WTC11 (cell line): ENCODE data around the gene GABRP. TPM values are rescaled to one million over a fixed set of nuclear protein-coding genes. Genes with fewer than 3 reads are reported as not detected.

Experiments used
- ATAC-seq: fragments of 200-7000 bp; cut with Tn5 transposase; 2 replicates; pipeline ENCODE4 v1.10.0; 2021; ENCODE audit warnings: mild to moderate bottlenecking, moderate library complexity
- CTCF ChIA-PET: fragments of 300-600 bp; sonication (Branson Sonifier 250); formaldehyde crosslinking; loops from one replicate; lab custom pipeline; 2021; ENCODE audit warnings: antibody characterized with exemption; lab: Charles Lee
- POLR2A ChIA-PET: fragments of 350-600 bp; sonication (Branson Sonifier 250); formaldehyde crosslinking; loops from one replicate; lab custom pipeline; 2021; ENCODE audit warnings: antibody characterized with exemption; lab: Charles Lee
- DNase-seq: peaks from one replicate; pipeline ENCODE4 v3.0.0; 2021; ENCODE audit warnings: low spot score
- H3K27ac Mint-ChIP-seq: 2 replicates; pipeline ENCODE4 v1.8.0; 2021; ENCODE audit warnings: mixed read lengths
- H3K27me3 Mint-ChIP-seq: 2 replicates; pipeline ENCODE4 v1.8.0; 2021; ENCODE audit warnings: low read depth, mild to moderate bottlenecking, moderate library complexity, mixed read lengths
- H3K36me3 Mint-ChIP-seq: 2 replicates; pipeline ENCODE4 v1.8.0; 2021; ENCODE audit warnings: mixed read lengths
- H3K4me1 Mint-ChIP-seq: 2 replicates; pipeline ENCODE4 v1.8.0; 2022; ENCODE audit warnings: mixed read lengths
- H3K4me3 Mint-ChIP-seq: 2 replicates; pipeline ENCODE4 v1.8.0; 2021; ENCODE audit warnings: mild to moderate bottlenecking, moderate library complexity, mixed read lengths
- H3K9me3 Mint-ChIP-seq: 2 replicates; pipeline ENCODE4 v1.8.0; 2021; ENCODE audit warnings: mixed read lengths
- EMX1 ChIP-seq: fragments of 250-450 bp; sonication (Bioruptor Pico); IDR thresholded peaks from 2 replicates; pipeline ENCODE4 v1.8.0; 2021; ENCODE audit warnings: mild to moderate bottlenecking
- ETV6 ChIP-seq: sonication (generic); formaldehyde crosslinking; IDR thresholded peaks from 2 replicates; pipeline ENCODE4 v1.8.1; 2022; ENCODE audit warnings: mild to moderate bottlenecking, missing genetic modification reagents
- FOXP1 ChIP-seq: sonication (generic); formaldehyde crosslinking; IDR thresholded peaks from 2 replicates; pipeline ENCODE4 v1.8.0; 2022; ENCODE audit warnings: missing genetic modification reagents, mild to moderate bottlenecking, moderate library complexity, borderline replicate concordance
- GABPB1 ChIP-seq: sonication (generic); formaldehyde crosslinking; IDR thresholded peaks from 2 replicates; pipeline ENCODE4 v1.8.1; 2023; ENCODE audit warnings: mild to moderate bottlenecking, missing genetic modification reagents
- IRF2 ChIP-seq: sonication (generic); formaldehyde crosslinking; IDR thresholded peaks from 2 replicates; pipeline ENCODE4 v1.8.0; 2022; ENCODE audit warnings: low read depth, missing genetic modification reagents, borderline replicate concordance
- JAZF1 ChIP-seq: fragments of 250-450 bp; sonication (Bioruptor Pico); IDR thresholded peaks from 2 replicates; pipeline ENCODE4 v1.9.0; 2021; ENCODE audit warnings: moderate library complexity, mild to moderate bottlenecking, inconsistent platforms
- TEAD4 ChIP-seq: sonication (generic); formaldehyde crosslinking; IDR thresholded peaks from 2 replicates; pipeline ENCODE4 v1.8.0; 2022; ENCODE audit warnings: mild to moderate bottlenecking, missing genetic modification reagents
- ZNF263 ChIP-seq: sonication (generic); formaldehyde crosslinking; IDR thresholded peaks from 2 replicates; pipeline ENCODE4 v1.8.1; 2022; ENCODE audit warnings: low read depth, mild to moderate bottlenecking, moderate library complexity, missing genetic modification reagents
- total RNA-seq: library from RNA; stranded (reverse); gene quantifications from 3 replicates; pipeline ENCODE4 v1.2.3, GENCODE V29; 2021
- TF ChIP-seq, protein P1 (sequence below): sonication (generic); formaldehyde crosslinking; IDR thresholded peaks from 2 replicates; pipeline ENCODE4 v1.8.1; 2022; ENCODE audit warnings: mild to moderate bottlenecking, moderate library complexity, missing genetic modification reagents
- TF ChIP-seq, protein P2 (sequence below): sonication (generic); formaldehyde crosslinking; conservative IDR thresholded peaks from 2 replicates; pipeline ENCODE4 v1.8.1; 2023; ENCODE audit warnings: mild to moderate bottlenecking, low read depth, missing genetic modification reagents, moderate library complexity
- TF ChIP-seq, protein P3 (sequence below): sonication (generic); formaldehyde crosslinking; IDR thresholded peaks from 2 replicates; pipeline ENCODE4 v1.8.1; 2023; ENCODE audit warnings: mild to moderate bottlenecking, missing genetic modification reagents
- TF ChIP-seq, protein P4 (sequence below): fragments of 200-600 bp; IDR thresholded peaks from 2 replicates; pipeline ENCODE4 v1.8.0; 2022; ENCODE audit warnings: antibody characterized with exemption
- TF ChIP-seq, protein P5 (sequence below): sonication (generic); formaldehyde crosslinking; conservative IDR thresholded peaks from 2 replicates; pipeline ENCODE4 v1.8.1; 2022; ENCODE audit warnings: mild to moderate bottlenecking, missing genetic modification reagents
- TF ChIP-seq, protein P6 (sequence below): sonication (generic); formaldehyde crosslinking; IDR thresholded peaks from 2 replicates; pipeline ENCODE4 v1.8.0; 2022; ENCODE audit warnings: mild to moderate bottlenecking, missing genetic modification reagents
- TF ChIP-seq, protein P7 (sequence below): sonication (generic); formaldehyde crosslinking; IDR thresholded peaks from 2 replicates; pipeline ENCODE4 v1.8.1; 2023; ENCODE audit warnings: mild to moderate bottlenecking, missing genetic modification reagents, moderate library complexity
- TF ChIP-seq, protein P8 (sequence below): fragments of 250-450 bp; sonication (Bioruptor Pico); conservative IDR thresholded peaks from 2 replicates; pipeline ENCODE4 v1.9.0; 2021; ENCODE audit warnings: mild to moderate bottlenecking
- TF ChIP-seq, protein P9 (sequence below): fragments of 250-450 bp; sonication (Bioruptor Pico); IDR thresholded peaks from 2 replicates; pipeline ENCODE4 v2.1.2; 2022; ENCODE audit warnings: mild to moderate bottlenecking, moderate library complexity
- TF ChIP-seq, protein P10 (sequence below): fragments of 250-450 bp; sonication (Bioruptor Pico); IDR thresholded peaks from 2 replicates; pipeline ENCODE4 v1.9.0; 2021; ENCODE audit warnings: mild to moderate bottlenecking
- TF ChIP-seq, protein P11 (sequence below): sonication (generic); formaldehyde crosslinking; IDR thresholded peaks from 2 replicates; pipeline ENCODE4 v1.8.0; 2023; ENCODE audit warnings: missing genetic modification reagents

The GABRP gene
- total RNA-seq, 1 experiment from 2014 or later = 4.8 TPM

DNA sequence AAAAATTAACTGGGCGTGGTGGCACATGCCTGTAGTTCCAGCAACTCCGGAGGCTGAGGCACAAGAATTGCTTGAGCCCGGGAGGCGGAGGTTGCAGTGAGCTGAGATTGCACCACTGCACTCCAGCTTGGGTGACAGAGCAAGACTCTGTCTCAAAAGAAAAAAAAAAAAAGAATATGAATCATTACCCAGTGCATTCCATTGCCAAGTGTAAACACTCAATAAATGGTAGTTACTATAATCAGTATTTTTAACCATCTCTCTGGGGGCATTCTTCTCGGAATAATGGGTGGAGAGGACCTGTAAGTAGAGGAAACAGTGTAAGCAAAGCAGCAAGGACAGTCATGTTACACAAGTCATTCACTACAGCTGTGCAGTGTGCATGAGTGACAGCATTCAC, 64.5 kb downstream of the GABRP start:
- no peak overlapping the region for H3K27ac Mint-ChIP-seq
- no peak for ATAC-seq
- H3K4me3 Mint-ChIP-seq = no peak overlapping the region

More for the DNA sequence above, 64.5 kb downstream of the GABRP start:
- CTCF ChIA-PET = interaction anchor here (0.6 kb wide), 1 partner anchor 55 kb away, joined by 3 read pairs; no protein-coding TSS in a partner anchor
- no peaks in the 10 kb centered on the region for H3K4me1 Mint-ChIP-seq
- no peaks in the 10 kb centered on the region for H3K36me3 Mint-ChIP-seq
- TF ChIP-seq, protein P1, sequence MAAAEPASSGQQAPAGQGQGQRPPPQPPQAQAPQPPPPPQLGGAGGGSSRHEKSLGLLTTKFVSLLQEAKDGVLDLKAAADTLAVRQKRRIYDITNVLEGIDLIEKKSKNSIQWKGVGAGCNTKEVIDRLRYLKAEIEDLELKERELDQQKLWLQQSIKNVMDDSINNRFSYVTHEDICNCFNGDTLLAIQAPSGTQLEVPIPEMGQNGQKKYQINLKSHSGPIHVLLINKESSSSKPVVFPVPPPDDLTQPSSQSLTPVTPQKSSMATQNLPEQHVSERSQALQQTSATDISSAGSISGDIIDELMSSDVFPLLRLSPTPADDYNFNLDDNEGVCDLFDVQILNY (CRISPR knock-in tag) = no peak
- TF ChIP-seq, protein P2, sequence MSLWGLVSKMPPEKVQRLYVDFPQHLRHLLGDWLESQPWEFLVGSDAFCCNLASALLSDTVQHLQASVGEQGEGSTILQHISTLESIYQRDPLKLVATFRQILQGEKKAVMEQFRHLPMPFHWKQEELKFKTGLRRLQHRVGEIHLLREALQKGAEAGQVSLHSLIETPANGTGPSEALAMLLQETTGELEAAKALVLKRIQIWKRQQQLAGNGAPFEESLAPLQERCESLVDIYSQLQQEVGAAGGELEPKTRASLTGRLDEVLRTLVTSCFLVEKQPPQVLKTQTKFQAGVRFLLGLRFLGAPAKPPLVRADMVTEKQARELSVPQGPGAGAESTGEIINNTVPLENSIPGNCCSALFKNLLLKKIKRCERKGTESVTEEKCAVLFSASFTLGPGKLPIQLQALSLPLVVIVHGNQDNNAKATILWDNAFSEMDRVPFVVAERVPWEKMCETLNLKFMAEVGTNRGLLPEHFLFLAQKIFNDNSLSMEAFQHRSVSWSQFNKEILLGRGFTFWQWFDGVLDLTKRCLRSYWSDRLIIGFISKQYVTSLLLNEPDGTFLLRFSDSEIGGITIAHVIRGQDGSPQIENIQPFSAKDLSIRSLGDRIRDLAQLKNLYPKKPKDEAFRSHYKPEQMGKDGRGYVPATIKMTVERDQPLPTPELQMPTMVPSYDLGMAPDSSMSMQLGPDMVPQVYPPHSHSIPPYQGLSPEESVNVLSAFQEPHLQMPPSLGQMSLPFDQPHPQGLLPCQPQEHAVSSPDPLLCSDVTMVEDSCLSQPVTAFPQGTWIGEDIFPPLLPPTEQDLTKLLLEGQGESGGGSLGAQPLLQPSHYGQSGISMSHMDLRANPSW = no peak
- TF ChIP-seq, protein P3, sequence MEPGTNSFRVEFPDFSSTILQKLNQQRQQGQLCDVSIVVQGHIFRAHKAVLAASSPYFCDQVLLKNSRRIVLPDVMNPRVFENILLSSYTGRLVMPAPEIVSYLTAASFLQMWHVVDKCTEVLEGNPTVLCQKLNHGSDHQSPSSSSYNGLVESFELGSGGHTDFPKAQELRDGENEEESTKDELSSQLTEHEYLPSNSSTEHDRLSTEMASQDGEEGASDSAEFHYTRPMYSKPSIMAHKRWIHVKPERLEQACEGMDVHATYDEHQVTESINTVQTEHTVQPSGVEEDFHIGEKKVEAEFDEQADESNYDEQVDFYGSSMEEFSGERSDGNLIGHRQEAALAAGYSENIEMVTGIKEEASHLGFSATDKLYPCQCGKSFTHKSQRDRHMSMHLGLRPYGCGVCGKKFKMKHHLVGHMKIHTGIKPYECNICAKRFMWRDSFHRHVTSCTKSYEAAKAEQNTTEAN (CRISPR knock-in tag) = no peak
- TF ChIP-seq FOXP1 (CRISPR knock-in tag) (no peak), GABPB1 (no peak), ZNF263 (CRISPR knock-in tag) (no peak), ETV6 (no peak), EMX1 (CRISPR knock-in tag) (no peak), TEAD4 (CRISPR knock-in tag) (no peak), IRF2 (no peak), JAZF1 (CRISPR knock-in tag) (no peak)
- TF ChIP-seq, protein P4, sequence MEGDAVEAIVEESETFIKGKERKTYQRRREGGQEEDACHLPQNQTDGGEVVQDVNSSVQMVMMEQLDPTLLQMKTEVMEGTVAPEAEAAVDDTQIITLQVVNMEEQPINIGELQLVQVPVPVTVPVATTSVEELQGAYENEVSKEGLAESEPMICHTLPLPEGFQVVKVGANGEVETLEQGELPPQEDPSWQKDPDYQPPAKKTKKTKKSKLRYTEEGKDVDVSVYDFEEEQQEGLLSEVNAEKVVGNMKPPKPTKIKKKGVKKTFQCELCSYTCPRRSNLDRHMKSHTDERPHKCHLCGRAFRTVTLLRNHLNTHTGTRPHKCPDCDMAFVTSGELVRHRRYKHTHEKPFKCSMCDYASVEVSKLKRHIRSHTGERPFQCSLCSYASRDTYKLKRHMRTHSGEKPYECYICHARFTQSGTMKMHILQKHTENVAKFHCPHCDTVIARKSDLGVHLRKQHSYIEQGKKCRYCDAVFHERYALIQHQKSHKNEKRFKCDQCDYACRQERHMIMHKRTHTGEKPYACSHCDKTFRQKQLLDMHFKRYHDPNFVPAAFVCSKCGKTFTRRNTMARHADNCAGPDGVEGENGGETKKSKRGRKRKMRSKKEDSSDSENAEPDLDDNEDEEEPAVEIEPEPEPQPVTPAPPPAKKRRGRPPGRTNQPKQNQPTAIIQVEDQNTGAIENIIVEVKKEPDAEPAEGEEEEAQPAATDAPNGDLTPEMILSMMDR = no peak
- TF ChIP-seq, protein P5, sequence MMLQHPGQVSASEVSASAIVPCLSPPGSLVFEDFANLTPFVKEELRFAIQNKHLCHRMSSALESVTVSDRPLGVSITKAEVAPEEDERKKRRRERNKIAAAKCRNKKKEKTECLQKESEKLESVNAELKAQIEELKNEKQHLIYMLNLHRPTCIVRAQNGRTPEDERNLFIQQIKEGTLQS (CRISPR knock-in tag) = no peak
- TF ChIP-seq, protein P6, sequence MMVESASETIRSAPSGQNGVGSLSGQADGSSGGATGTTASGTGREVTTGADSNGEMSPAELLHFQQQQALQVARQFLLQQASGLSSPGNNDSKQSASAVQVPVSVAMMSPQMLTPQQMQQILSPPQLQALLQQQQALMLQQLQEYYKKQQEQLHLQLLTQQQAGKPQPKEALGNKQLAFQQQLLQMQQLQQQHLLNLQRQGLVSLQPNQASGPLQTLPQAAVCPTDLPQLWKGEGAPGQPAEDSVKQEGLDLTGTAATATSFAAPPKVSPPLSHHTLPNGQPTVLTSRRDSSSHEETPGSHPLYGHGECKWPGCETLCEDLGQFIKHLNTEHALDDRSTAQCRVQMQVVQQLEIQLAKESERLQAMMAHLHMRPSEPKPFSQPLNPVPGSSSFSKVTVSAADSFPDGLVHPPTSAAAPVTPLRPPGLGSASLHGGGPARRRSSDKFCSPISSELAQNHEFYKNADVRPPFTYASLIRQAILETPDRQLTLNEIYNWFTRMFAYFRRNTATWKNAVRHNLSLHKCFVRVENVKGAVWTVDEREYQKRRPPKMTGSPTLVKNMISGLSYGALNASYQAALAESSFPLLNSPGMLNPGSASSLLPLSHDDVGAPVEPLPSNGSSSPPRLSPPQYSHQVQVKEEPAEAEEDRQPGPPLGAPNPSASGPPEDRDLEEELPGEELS (CRISPR knock-in tag) = no peak
- TF ChIP-seq, protein P7, sequence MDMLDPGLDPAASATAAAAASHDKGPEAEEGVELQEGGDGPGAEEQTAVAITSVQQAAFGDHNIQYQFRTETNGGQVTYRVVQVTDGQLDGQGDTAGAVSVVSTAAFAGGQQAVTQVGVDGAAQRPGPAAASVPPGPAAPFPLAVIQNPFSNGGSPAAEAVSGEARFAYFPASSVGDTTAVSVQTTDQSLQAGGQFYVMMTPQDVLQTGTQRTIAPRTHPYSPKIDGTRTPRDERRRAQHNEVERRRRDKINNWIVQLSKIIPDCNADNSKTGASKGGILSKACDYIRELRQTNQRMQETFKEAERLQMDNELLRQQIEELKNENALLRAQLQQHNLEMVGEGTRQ = no peak
- TF ChIP-seq, protein P8, sequence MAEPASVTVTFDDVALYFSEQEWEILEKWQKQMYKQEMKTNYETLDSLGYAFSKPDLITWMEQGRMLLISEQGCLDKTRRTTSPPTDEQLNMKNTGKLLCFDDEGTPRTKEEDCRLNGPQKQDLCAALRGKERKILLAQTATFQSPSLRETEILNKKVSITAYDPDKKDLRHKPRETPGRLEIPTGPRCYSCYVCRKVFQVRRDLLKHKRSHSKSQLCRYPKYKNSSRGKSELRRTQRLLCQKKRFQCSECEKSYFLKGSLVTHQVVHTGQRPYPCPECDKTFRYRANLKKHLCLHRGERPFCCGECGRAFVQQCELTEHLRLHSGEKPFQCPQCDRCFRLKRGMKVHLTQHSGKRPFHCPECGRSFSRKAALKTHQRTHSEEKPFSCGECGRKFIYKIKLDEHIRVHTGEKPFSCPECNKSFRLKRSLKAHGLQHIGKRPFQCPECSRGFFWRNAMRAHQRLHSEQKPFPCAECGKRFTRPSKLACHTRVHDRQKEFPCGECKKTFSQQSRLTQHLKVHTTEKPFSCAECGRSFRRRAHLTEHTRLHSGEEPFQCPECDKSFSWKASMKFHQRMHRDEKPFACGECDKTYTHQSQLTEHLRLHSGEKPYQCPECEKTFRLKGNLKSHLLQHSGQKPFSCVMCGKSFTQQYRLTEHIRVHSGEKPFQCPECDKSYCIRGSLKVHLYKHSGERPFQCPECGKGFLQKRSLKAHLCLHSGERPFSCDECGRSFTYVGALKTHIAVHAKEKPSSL (CRISPR knock-in tag) = no peak
- TF ChIP-seq, protein P9, sequence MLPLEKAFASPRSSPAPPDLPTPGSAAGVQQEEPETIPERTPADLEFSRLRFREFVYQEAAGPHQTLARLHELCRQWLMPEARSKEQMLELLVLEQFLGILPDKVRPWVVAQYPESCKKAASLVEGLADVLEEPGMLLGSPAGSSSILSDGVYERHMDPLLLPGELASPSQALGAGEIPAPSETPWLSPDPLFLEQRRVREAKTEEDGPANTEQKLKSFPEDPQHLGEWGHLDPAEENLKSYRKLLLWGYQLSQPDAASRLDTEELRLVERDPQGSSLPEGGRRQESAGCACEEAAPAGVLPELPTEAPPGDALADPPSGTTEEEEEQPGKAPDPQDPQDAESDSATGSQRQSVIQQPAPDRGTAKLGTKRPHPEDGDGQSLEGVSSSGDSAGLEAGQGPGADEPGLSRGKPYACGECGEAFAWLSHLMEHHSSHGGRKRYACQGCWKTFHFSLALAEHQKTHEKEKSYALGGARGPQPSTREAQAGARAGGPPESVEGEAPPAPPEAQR (CRISPR knock-in tag) = no peak
- TF ChIP-seq, protein P10, sequence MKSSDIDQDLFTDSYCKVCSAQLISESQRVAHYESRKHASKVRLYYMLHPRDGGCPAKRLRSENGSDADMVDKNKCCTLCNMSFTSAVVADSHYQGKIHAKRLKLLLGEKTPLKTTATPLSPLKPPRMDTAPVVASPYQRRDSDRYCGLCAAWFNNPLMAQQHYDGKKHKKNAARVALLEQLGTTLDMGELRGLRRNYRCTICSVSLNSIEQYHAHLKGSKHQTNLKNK (CRISPR knock-in tag) = no peak
- TF ChIP-seq, protein P11, sequence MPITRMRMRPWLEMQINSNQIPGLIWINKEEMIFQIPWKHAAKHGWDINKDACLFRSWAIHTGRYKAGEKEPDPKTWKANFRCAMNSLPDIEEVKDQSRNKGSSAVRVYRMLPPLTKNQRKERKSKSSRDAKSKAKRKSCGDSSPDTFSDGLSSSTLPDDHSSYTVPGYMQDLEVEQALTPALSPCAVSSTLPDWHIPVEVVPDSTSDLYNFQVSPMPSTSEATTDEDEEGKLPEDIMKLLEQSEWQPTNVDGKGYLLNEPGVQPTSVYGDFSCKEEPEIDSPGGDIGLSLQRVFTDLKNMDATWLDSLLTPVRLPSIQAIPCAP (CRISPR knock-in tag) = no peak
- peaks cover 6% of the 10 kb centered on the region; the same call in 1 of the 2 replicates for H3K9me3 Mint-ChIP-seq
- POLR2A ChIA-PET = no interaction called here
- H3K27me3 Mint-ChIP-seq = no peaks in the 10 kb centered on the region
- DNase-seq = no peak
